CD4-positive, alpha-beta T cell treated with Interleukin-2 at 100 ng/mL for 4 hours (primary cell): ENCODE results near the gene FAM171A2.
"Not testable (repeated sequence)": the region's sequence is repeated elsewhere in the genome, so short reads cannot be mapped to it uniquely, and the experiment has no call there.

Source experiments
- DNase-seq: peaks from one replicate; pipeline ENCODE4 v3.0.0-alpha.2; 2020; ENCODE audit warnings: low spot score

The FAM171A2 gene

GRCh38 chr17:44363613-44364159, at the start of gene FAM171A2:
FAM171A2 (minus strand) TSS chr17:44363853; CDS start chr17:44363714, 139 bp downstream.
- peak; percentile 61 for DNase-seq

- DNase-seq: no peak
These were observed 45.8 kb upstream of the FAM171A2 start for GRCh38 chr17:44409309-44410028.

- DNase-seq: no peak
These were observed 45.1 kb upstream of the FAM171A2 start for GRCh38 chr17:44408786-44409185.

GRCh38 chr17:44402564-44403172, 39.0 kb upstream of the FAM171A2 start:
- no peak for DNase-seq

GRCh38 chr17:44400226-44400847, 36.7 kb upstream of the FAM171A2 start:
- DNase-seq: no peak

- DNase-seq: no peak
These were observed 35.3 kb upstream of the FAM171A2 start for GRCh38 chr17:44398692-44399691.

- DNase-seq: no peak
These were observed 34.1 kb upstream of the FAM171A2 start for GRCh38 chr17:44397479-44398440.

- no peak for DNase-seq
These were observed 33.3 kb upstream of the FAM171A2 start for GRCh38 chr17:44396946-44397345.

- no peak for DNase-seq
These were observed 31.2 kb upstream of the FAM171A2 start for GRCh38 chr17:44394833-44395232.

GRCh38 chr17:44394112-44394511, 30.5 kb upstream of the FAM171A2 start:
- DNase-seq: not testable (repeated sequence)

GRCh38 chr17:44390250-44390870, 26.7 kb upstream of the FAM171A2 start:
- DNase-seq: no peak

GRCh38 chr17:44389723-44390202, 26.1 kb upstream of the FAM171A2 start:
- DNase-seq: no peak

GRCh38 chr17:44389281-44389680, 25.6 kb upstream of the FAM171A2 start, which contains the start of gene ITGA2B:
ITGA2B (minus strand) TSS chr17:44389649; CDS start chr17:44389473, 176 bp downstream.
- no peak for DNase-seq

GRCh38 chr17:44387804-44388203, 24.2 kb upstream of the FAM171A2 start:
- no peak for DNase-seq

- no peak for DNase-seq
These were observed 22.5 kb upstream of the FAM171A2 start for GRCh38 chr17:44386182-44386525.

GRCh38 chr17:44385287-44386181, 21.9 kb upstream of the FAM171A2 start:
- DNase-seq: peak; percentile 86

- DNase-seq: no peak
These were observed 21.2 kb upstream of the FAM171A2 start for GRCh38 chr17:44384823-44385286.

- DNase-seq: no peak
These were observed 20.7 kb upstream of the FAM171A2 start for GRCh38 chr17:44384281-44384822.
